IPS-NIHi7 (cell line): Measurements from ENCODE around the gene CLCN7.

Experiments used
- DNase-seq: peaks from one replicate; pipeline ENCODE4 v3.0.0; 2012; ENCODE audit warnings: mixed read lengths; ENCODE audit errors: extremely low spot score

The CLCN7 gene

DNA sequence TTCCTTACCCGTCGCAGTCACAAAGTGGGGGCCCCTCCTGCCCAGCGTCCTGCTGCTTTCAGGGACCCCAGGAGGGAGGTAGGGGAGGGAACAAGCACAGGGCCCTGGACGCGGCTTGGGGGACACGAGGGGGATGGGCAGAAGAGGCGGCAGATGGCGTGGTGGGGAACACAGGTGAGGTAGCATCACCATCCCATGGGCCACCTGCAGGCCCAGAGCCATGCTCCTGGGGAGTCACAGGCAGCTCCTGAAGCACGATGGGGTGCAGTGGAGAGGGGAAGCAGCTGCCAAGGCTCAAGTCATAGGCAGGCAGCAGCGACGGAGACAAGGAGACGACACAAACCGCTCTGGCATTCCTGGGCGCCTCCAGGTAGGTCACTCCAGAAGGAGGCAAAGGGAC, 71.1 kb downstream of the CLCN7 start:
- DNase-seq = no peak

DNA sequence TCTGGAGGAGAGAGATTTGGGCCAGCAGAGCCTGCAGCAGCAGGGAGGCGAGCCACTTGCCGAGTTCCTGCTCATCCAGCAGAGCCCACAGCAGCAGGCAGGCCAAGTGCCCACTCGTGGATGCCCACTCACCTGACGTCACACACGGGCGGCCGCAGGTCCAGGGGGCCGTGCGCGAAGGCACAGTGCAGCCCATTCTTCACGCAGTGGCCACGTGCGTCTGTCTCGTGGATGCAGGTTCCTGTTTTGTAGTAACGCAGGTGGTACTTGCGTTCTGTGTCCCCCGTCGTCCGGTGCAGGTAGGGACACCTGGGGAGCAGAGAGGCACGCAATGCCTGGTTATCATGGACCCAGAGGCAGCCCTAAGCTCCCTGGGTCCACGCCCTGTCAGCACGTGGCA, 71.8 kb downstream of the CLCN7 start:
- no peak for DNase-seq

DNA sequence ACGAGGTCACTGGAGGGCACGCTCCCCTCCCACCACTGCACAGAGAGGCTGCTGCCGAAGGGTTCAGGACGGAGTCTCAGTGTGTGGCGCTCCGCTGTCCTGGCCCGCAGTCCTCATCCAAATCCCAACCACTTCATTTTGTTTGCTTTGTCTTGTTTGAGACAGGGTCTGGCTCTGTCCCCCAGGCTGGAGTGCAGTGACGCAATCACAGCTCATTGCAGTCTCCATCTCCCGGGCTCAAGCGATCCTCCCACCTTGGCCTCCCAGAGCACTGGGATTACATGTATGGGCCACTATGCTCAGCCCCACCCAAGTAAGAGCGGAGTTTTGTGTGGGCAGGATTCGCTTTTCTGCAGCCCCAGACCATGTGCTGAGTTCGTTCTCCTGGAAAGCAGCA, 73.1 kb downstream of the CLCN7 start:
- DNase-seq = no peak

DNA sequence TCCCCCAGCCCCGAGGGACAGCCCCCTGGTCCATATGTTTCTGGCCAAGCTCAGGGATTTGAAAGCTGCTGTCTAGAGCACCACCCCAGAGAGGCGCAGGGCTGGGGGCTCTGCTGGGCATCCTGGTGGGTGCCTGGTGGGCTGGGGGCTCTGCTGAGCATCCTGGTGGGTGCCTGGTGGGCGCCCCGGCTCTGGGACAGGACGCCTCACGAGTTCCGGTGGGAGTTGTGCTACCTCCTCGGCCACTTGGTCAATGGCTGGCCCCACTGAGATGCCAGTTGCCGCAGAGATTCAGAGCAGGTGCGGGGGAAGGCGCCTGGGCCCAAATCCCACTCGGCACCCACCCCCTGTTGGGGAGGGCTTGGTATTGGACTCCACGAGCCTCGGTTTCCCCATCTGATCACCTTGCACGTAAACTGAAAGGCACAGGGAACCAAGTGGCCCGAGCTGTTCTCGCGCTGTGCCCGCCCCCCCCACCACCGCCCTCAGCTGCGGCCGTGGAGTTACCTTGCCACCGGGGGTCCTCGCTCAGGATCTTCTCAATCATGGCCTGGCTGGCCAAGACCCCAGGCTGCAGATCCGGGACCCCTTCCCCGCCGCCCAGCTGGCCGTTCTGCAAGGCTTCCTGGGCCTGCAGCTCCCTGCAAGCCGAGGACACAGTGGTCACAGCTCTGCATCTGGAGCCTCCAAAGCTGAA, 73.6 kb downstream of the CLCN7 start:
- DNase-seq = no peak

DNA sequence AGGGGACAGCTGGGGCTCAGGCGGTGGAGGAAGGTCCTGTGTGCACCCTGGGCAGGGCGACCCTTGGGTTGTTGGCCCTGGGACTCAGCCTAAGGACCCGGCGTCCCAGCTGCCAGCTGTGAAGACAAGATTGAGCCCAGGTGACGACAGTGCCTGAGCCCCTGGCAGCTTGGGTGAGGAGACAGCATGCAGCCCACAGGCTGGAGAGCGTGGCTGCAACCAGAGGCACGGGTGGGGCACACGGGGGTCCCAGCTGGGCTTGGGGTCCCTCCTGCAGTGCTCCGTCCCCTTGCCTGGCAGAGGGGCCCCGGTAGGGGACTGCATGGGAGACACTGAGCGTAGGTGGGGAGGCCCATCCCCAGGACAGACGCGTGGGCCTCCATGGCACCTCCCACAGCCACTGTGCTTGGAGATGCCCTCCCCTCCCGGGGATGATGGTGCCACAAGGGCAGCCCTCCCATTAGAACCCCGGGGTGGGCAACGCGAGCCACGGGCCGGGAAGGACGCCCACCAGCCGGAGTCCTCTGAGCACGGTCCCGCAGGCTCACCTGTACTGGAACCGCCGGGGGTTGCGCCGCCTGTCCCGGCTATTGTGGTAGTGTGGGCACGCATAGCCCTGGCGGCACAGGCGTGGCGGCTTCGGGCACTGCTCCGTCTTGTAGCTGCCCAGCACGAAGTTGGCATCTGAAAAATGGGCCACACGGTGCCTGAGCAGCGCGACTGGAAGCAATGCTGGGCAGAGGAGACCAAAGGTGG, 75.8 kb downstream of the CLCN7 start:
- DNase-seq = no peak

DNA sequence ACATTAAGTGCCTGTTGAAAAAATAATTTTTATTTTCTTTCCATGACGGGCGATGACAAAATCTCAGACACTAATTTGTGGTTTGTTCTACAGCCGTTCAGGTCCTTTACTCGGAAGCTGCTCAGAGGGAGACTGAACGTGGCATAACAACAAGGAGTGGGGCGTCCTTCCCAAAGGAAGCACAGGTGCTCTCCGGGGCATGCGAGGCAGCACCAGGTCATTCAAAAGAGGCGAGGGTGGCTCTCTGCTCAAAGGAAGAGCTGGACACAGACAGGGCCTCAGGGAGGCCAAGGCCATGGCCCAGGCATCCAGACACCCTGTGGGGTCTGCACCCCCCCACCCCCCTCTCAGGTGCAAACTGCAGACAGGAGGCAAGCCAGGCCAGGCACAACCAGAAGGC, 76.5 kb downstream of the CLCN7 start:
- DNase-seq = no peak

DNA sequence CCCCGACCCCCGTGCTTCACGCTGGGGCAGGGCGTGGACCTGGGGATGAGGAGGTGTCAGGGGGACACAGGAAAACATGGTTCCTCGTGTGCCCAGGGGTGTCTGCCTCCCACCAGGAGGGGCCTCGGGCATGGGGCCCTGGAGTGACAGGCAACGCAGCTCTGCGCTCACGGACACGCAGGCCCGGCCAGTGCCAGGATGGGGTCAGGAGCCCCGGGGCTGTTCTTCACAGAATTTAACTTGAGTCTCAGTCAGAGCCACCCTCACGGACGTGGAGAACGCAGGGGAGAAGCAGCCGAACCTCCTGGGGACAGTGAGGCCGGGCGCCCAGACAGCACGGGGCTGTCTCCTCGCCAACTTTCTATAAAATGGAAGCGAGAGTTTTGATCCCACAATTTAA, 77.0 kb downstream of the CLCN7 start:
- no peak for DNase-seq

DNA sequence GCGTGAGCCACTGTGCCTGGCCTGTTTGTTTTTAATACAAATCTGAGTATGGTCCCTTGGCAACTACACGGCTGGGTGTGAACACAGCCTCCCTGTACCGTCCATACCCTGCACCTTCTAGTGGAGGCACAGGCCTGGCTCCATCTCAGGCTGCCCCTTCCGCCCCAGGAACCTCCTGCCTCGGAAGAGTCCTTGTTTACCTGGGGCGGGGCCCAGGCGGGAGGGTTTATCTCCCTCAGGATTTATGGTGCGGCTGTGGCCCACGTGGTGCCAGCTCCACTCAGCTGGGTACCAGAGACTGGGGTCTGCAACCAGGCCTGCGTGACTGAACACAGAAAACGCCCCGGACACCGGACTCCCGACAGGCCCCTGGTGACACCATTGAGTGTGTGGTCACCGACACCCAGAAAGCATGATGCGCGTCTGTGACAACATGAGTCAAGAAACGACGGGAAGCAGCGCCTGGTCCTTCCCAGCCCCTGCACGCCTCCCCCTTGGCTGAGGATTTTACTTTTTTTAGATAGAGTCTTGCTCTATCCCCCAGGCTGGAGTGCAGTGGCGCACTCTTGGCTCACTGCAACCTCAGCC, 79.3 kb downstream of the CLCN7 start:
- no peak for DNase-seq
